HG02885 (cell line): ENCODE measurements around the gene FIS1.
"Not testable (repeated sequence)": the region's sequence is repeated elsewhere in the genome, so short reads cannot be mapped to it uniquely, and the experiment has no call there.

Source experiments
- ATAC-seq: cut with Tn5 transposase; IDR thresholded peaks from one replicate; pipeline ENCODE4 v1.9.1; 2021; ENCODE audit warnings: mild to moderate bottlenecking; ENCODE audit not compliant: unreplicated experiment, poor library complexity

The FIS1 gene

DNA sequence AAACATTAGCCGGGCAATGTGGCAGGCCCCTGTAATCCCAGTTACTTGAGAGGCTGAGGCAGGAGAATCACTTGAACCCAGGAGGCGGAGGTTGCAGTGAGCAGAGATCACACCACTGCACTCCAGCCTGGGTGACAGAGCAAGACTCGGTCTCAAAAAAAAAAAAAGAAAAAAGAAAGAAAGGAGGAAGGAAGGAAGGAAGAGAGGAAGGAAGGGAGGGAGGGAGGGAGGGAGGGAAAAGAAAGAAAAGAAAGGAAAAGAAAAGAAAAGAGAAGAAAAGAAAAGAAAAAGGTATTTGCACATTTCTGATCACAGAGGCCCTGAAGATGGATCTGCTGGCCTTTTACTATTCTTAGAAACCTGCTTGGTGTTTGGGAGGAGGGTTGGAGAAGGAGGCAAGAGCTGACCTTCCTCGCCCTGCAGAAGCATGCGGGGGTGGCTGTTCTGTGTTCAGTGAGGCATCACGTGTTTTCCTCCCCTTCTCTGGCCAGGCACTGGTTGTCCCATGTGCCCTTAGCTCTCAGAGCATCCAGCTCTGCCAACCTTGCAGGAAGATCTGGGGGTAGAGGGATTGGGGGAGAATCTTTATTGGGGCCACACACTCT lies 19.3 kb upstream of the FIS1 start:
- ATAC-seq, result not testable (repeated sequence)

GRCh38 chr7:101258243-101258731 lies 13.4 kb upstream of the FIS1 start:
- ATAC-seq, result no peak

GRCh38 chr7:101255796-101256195 lies 10.9 kb upstream of the FIS1 start:
- no peak for ATAC-seq

GRCh38 chr7:101253199-101253598 lies 8.3 kb upstream of the FIS1 start:
- not testable (repeated sequence) for ATAC-seq

- ATAC-seq, result peak; percentile 97
These were observed 7.2 kb upstream of the FIS1 start for GRCh38 chr7:101251871-101252659.

DNA sequence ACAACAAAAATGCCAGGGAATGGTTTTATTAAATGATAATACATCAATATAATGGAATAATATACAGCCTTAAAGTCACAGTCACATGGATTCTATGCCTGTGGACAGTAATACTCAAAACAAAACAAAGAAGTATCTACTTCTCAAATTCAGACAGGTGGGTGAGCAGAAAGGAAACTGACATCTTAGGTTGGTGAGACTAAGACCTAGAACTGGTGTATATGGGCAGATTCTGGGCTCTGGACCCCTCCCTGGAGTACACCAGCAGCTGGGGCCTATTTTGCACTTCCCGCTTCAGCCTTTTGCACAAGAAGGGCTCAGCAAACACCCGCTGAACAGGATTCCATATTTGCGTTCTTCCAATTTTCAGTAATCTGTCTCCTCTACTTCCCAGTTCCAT lies 5.4 kb upstream of the FIS1 start:
- ATAC-seq, result peak; percentile 30

DNA sequence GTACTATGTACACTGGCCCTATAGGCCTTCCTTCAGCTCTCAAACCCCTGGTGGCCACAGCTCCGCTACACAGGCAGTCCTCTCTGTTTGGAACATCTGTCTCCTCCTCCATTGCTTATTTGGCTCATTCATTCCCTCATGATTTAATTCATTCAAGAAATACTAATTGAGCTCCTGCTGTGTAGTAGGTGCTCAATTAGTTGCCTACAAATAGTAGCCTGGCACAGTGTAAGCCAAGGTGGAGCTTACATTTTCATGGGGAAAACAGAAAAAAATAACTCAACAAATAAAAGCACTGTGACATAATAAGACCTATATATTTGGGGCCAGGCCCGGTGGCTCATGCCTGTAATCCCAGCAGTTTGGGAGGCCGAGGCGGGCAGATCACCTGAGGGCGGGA lies 3.4 kb upstream of the FIS1 start:
- no peak for ATAC-seq

GRCh38 chr7:101245147-101245668 lies 327 bp upstream of the FIS1 start:
- no peak for ATAC-seq

DNA sequence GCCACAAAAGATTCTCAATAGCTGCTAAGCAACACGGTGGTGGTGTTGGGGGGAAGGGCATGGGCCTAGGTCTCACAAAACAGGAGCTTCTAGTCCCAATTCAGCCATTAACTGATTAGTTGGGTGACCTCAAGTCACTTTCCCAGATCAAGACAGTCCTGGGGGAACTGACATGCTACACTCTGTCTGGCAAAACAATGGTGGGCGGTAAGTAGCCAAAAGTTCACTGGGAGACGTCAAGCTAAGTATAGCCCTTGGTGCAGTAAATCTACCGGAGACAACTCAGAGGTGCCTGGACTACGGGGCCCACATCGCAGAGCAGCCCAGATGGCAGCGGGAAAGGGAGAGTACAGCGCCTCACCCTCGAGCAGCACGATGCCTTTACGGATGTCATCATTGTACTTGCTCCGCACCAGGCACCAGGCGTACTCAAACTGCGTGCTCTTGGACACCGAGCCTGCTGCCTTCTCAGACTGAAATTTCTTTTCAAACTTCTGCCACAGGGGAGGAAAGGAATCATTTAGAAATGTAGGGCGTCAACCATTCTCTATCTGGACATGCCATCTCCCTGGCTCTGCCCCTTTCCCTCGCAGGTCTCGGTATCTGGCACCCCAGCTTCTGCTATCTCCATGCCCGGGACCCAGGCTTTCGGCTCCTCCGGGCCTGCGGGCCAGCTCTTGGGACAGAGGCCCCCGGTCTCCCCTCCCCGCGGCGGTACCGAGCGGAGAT lies 1.1 kb downstream of the FIS1 start:
- ATAC-seq, result no peak

- no peak for ATAC-seq
These were observed 3.2 kb downstream of the FIS1 start for GRCh38 chr7:101241443-101242349.

DNA sequence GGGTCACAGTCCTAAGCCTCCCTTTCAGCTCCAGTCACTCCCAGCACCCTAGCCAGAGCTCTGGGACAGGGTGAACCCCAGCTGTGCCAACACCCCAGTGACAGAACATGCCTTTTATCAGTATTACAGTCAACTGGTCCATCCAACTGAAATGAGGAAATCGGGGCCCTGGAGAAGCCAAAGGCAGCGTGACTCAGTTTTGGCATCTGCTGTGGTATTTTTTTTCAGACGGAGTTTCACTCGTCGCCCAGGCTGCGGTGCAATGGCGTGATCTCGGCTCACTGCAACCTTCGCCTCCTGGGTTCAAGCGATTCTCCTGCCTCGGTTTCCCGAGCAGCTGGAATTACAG lies 3.9 kb downstream of the FIS1 start:
- ATAC-seq, result no peak

- ATAC-seq, result no peak
These were observed 4.5 kb downstream of the FIS1 start for GRCh38 chr7:101240226-101241014.

DNA sequence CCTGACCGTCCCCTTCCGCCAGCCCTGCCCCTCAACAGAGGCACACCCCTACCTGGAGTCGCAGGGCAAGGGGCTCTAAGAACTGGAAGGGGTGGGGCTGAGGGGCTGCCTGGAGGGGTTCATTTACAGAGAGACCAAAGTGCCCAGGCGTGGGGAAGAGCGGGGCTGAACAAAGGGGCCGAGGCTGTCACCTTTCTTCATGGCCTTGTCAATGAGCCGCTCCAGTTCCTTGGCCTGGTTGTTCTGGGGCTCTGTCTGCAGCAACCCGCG lies 5.0 kb downstream of the FIS1 start:
- no peak for ATAC-seq

GRCh38 chr7:101239191-101239950 lies 5.5 kb downstream of the FIS1 start:
- no peak for ATAC-seq

- no peak for ATAC-seq
These were observed 6.4 kb downstream of the FIS1 start for GRCh38 chr7:101238226-101239182.

DNA sequence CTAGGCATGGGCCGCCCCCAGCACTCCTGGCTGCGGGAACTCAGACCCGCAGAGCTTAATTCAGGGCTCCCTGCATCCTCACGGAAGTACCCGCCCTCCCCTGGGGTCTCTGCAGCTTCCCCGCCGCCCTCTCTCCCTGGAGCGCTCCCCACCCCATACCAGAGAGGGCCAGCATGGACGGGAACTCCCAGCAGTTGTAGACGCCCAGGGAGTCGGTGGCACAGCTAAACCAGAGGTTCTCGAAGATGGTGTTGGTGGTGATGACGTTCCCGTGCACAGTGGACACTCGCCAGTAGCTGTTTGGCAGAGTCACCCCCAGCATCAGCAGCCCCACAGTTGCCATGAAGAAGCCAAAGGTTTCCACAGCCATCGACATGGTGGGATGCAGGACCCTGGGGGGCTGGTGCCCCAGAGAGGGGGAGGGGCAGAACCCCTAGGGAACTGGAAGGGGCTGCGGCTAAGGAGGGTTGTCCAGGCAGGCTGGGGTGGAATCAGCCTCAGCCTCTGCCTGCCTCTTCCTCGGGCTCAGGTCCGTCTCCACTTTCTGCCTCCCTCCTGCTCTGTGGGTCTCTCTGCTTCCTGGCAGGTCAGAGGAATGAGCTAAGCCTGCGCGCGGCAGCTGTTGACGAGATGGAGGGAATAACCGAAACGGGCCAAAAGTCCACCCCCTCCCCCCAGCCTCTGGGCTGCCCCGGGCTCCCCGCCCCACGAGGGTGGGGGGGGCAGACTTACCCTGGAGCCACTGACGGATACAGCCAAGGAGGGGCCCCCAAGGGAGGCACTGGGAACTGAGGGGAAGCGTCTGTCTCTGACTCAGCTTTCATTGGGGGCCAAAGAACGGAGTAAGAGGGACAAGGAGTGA lies 7.4 kb downstream of the FIS1 start, which contains the start of gene CLDN15:
TSS of gene CLDN15 (minus strand) at position 597 of the 862 bp plus-strand sequence. CDS start at position 376, 221 bp downstream.
- no peak for ATAC-seq
